GM18519 (cell line): Measurements from ENCODE around the gene ATP2B2.

Experiments used
- ATAC-seq: cut with Tn5 transposase; IDR thresholded peaks from one replicate; pipeline ENCODE4 v1.9.1; 2021; ENCODE audit warnings: mild to moderate bottlenecking, moderate library complexity; ENCODE audit not compliant: unreplicated experiment, low FRiP score

ATP2B2 gene

DNA sequence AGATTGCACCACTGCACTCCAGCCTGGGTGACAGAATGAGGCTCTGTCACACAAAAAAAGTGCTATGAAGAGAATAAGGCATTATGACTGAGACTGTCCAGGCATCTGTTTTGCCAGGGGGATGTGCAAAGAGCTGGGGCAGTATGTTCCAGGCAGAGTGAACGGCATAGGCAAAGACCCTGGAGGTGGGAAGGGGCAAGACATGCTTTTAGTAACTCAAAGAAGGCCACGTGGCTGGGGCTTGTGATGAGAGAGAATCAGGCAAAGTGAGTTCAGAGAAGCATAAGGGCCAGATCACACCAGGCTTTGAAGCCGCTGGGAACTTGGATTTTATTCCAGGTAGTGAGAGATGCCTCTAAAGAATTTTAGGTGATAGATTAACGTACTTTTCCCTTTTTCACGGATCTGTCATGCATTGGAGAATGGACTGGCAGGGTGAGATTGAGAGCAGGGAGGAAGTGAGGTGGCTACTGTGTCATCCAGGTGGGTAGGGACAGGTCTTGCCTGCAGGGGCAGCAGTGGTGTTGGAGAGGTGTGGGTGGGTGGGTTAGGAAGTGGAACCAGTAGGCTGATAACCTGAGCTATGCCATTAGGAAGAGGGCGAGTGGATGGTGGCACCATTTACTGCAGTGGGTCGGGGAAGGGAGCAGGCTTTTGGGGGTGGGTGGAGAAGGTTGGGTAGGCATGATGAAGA is 31.7 kb downstream of the ATP2B2 start:
- ATAC-seq = no peak

DNA sequence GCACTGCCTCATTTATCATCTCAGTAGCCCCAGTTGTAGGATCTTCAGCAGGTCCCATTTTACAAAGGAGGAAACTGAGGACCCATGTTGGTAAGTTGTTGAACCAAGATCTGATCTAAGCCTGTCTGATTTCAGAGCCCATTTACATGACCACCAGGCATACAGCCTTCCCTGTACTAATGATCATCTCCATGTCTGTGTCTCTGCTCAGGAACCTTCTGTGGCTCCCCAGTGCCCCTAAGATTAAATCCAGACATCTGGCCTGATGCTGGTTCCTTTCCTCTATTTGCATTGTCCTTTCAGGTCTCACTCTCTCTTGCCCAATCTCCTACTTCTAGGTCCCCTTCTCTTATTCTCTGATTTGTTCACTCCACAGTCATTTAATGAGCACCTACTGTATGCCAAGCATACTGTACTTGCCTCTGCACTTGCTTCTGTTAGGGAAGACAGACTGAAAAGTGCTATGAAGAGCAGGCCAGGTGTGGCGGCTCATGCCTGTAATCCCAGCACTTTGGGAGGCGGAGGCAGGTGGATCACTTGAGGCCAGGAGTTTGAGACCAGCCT is 32.4 kb downstream of the ATP2B2 start:
- no peak for ATAC-seq

DNA sequence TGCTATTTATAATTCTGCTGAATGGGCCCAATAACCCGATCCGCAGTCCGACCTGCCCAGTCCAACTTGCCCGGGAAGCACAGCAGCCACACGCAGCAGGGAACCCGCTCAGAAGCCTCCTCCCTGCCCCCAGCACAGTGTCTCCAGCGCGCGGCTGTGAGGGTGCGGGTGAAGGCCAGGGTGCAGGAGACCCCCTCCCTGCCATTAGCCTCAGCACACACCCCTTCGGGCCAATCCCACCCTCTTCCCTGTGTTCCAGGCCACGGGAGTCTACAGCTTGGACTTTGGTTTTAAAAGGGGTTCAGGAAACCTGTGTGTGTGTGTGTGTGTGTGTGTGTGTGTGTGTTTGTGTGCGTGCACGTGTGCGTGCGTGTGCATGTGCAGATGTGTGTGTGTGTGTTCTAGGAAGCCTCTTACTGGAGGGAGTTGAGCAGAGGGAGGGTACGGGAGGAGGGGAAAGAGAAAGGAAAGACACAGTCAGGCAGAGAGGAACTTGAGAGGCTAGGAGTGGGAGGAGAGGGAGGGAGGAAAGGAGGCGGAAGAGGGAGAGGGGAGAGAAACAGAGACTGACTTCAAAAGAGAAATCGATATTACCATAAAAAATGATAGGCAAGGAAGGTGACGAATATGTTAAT is 34.2 kb downstream of the ATP2B2 start:
- no peak for ATAC-seq

DNA sequence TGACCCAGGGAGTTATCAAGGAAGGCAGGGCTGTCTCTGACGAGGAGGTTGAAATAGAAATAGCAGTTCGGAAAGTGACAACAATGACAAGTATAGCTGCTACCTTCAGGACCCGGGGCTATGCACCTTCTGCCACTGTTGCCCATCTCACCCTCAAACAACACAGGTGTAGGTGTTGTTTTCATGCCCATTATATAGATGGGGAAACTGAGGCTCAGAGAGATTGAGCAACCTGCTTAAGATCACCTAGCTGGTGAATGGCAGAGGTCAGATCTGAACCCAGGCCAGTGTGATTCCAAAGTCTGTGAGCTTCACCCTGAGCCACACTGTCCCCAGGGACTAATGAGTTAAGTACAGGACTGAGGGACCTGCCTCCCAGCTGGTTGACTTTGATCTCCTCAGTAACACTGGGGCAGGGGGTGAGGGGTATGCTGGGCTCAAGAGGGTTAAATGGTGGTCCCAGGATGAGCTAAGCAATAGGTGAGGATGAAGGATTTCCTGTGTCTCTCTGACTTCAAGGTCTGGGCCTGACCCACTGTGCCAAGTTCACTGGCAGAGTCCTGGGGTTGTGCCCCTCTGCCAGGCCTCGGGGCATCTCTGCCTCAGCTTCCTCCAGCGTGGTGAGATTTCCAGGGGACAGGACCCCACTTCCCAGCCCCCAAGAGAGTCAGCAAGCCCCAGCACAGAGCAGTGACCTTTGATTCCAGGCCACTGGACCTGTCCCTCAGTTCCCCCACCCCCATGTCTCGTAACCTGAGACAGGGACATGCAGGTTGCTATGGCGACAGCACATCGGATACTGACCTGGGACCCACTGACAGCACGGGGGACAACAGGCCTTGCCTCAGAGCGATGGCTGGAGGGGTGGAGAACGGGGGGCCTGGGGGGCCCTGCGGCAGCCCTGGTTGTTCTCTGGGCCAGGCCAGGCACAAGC is 35.0 kb downstream of the ATP2B2 start:
- no peak for ATAC-seq

DNA sequence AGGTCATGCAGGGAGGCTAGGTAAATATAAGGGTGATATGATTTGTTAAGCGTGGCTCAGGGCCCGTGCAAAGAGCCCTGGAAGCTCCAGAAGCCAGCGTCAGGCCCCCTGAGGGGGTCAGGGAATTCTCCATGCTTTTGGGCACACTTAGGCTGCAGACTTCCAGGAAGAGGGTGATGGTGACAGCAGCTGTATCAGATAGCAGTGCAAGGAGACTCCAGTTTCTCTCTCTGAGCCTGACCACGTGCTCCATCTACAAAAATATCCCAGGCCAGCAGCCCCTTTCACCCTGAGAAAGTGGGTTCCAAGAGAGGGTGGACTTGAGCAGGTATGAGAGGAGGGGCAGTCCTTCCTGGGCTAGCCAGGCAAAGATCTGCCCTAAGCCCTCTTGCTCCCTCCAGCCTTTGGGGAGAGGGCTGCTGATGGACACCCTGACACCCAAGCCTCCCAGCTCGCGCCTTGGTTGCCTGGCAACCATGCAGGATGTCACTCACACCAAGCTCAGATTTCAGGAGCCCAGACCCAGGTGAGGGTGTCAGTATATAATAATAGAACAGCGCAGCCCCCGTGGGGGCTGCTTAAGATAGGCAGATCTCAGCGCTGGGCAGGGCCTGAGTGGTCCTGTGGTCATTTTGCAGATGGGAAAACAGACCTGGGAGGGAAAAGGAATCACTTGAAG is 35.8 kb downstream of the ATP2B2 start:
- ATAC-seq = no peak

DNA sequence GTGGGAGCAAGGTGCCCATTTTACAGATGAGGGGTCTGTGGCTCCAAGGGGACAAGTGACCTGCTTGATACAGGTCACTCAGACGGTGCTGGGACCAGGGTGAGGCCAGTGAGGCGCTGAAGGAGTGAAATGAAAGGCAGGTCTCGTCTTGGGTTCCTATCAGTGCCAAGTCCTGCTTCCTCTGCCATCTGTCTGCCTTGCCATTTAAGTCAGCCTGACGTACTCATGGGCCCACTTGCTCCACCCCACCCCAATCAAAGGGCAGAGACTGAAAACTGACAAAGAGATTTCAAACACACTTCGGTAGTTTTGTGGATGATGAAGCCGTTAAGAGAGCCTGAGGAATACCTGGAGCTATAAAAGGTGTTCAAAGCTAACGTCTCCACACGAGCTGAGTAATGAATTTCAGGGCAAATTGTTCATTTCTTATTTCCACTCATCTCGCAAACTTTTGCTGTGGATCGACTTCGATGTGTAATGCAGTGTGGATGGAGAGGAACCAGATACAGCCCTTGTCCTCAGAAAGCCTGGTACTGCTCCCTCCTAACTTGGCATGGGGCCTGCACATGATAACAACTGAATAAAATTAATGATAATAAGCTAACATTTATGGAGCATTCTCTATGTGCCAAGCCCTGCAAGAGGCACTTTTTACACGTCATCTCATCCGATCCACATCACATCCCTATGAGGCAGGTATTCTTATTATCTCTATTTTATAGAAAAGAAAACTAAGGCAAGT is 36.6 kb downstream of the ATP2B2 start:
- ATAC-seq = no peak

DNA sequence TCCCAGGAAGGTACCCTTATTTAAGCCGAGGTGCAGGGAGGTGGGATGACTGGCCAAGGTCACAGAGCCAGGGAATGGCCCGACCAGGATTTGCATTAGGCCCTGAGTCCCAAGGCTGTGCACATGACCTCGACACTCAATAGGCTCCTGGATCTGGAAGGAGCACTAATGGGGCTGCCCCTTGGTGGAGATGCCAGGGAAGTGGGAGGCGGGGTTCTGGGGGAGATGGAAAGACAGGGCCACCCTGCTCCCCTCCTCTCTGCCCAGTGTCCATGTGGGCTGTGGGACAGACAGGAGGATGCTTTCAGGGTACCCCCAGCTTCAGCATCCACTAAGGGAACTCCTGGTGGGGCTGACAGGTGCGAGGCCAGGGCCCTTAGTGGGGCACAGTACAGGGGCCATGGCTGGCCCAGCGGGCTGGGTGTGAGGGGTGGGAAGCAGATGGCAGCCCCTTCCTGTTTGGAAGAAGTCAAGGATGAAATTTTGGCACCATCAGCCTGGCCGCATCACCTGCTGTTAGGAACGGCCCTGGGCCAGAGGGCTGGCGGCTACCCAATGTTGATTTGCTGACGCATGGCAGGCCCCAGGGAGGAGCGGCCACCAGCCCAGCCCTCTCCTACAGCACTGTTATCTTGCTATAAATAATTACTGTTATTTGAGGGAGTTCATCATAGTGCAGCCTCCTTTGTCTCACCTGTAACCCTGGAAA is 37.3 kb downstream of the ATP2B2 start:
- ATAC-seq = no peak

DNA sequence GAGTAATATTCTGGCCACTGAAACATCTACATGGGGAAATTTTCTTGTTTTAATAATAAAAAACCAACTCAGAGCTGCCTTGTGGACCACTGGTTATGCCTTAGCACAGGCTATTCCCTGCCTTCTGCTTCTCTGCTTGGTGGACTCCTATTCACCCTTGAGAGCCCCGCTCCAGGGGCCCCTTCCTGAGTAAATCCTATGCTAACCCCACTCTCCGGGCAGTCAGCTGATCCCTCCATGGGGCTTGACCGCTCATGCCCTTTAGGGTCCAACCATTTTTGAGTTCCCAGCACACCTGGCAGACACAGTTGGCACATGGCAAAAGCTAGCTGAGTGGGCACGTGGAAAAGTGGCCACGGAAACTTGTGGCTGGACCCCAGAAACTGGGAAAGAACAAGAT is 38.2 kb downstream of the ATP2B2 start:
- ATAC-seq = no peak

DNA sequence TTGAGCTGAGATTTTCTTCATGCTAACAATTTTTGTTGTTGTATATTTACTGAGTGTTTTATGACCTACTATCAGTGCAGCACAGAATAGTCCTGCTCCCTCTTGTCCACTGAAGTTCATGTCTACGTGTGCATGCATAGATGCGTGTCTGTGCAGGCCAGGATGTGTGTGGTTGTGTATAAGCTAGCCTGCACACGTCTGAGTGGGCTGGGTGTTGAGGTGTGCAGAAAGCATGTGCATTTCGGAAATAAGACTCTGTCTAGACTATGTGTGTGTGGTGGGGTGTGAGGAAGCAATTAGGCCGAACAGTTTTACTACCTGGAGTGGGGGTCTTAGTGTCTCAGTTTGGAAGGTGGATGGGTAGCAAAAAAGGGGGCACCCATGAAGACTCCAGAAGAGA is 39.2 kb downstream of the ATP2B2 start:
- ATAC-seq = no peak

DNA sequence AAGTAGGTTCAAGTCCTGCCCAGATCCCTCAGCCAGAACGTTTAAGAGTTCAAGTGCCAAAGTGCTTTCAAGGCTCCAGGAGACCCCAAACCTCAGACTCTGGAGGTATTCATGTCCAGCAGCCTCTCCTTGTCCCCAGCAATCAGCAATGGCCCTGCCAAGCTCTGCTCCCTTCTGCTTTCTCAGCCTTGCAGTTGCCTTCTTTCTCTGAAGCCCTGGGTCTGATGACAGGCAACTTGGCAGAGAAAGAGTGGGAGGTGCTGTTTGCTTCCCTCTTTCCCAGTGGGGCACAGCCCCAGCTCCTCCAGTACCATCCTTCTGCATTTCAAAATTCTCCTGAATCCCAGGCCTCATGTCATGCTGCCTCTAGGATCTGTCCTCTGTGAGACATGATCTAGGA is 40.2 kb downstream of the ATP2B2 start:
- no peak for ATAC-seq

DNA sequence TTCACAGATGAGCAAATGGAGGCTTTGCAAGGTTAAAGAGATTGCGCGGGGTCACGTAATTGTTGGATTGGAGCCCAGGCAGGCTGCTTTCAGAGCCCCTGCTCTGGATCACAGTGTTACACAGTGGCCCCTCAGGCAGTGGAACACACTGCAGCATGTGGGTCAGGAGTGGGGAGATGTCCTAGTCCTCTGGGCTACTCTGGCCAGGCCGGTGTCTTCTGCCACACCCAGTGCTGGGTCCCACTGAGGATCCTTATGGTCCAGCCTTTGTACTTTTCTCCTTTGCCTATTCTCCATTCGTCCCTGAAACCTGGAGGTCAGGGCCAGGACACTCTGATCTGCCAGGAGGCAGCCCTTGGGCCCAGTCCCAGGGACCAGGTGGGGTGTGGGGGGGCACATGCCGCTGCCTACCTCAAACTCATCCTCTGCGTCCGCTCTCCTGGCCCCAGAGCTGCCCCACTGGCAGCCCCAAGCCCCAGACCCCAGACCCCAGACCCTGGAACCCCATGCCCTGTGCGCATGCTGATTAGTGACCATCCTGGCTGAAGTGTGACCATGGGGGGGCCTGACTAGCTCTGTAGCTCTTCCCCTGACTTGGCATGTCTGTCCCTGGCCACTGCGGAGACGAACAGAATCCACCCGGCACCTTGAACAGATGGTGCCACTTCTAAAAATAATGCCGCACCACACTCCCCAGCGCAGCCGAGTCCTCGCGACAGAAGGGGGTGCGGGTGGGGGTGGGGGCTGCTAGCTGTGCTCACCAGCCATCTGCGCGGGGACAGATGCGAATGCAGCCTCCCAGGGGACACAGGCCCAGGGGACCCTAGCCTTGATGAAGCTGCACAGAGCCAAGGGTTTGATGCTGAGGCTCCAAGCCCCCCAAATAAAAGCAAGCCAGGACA is 41.6 kb downstream of the ATP2B2 start:
- ATAC-seq = no peak

DNA sequence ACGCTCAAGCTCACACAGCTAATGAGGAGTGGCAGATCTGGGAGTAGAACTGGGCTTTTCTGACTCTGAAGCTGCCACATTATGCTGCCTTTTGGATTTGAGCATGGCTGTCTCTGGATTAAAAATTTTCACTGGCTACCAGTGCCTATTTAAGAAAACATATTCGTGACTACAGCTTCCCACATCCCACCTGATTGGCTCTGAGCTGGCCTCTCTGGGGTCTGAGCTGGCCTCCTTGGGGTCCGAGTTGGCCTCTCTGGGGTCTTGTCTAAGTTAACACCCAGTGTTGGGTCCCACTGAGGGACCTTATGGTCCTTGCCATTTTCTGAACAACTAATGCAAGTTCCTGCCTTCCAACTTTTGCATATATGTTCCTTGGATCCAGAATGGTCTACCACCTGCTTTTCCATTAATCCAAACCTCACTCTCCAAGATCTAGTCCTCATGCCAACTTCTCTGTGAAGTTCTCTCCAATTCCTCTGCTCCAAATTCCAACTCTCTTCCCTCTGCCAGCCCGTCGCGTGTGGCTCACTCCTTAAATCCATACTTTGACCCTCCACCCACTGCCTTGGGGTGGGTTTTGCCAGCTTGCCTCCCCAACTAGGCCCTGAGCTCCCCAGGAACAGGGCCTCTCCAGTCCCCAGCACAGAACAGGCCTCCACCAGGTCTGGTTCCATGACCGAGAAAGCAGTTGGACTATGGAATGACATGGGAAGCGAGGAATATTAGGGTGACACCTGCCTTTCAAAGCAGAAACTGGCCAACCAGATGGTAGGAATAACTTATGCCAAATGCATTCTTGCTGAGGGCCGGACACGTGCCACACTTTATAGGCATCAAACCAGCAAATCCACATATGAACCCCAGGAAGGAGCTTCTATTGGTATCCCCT is 42.5 kb downstream of the ATP2B2 start:
- ATAC-seq = no peak

DNA sequence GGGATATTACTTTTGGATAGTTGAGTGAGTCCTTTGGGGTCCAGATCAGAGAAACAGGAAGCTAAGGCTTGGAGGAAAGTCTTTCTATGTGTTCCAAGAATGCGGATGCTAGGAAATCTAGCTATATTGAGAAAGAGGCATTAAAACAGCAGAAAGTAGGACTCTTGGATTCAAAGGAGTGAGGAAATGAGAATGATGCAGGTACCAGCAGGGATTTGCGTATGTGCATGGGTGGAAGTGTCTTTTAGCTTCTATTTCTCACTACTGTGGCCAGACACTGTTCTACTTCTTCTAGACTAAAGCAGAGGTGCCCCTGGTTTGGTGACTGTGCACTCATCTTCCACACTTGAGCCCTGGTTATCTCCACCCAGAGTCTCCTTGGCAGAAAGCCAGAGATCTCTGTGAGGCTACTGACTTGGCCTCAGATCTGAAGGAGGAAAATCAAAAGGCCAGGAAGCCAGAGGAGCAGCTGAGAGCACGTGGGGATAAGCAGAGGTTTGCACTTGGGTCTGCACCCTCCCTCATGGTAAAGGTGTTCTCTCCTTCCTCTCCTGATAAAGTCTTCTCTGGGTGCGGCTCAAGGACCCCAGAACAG is 44.3 kb downstream of the ATP2B2 start:
- no peak for ATAC-seq

DNA sequence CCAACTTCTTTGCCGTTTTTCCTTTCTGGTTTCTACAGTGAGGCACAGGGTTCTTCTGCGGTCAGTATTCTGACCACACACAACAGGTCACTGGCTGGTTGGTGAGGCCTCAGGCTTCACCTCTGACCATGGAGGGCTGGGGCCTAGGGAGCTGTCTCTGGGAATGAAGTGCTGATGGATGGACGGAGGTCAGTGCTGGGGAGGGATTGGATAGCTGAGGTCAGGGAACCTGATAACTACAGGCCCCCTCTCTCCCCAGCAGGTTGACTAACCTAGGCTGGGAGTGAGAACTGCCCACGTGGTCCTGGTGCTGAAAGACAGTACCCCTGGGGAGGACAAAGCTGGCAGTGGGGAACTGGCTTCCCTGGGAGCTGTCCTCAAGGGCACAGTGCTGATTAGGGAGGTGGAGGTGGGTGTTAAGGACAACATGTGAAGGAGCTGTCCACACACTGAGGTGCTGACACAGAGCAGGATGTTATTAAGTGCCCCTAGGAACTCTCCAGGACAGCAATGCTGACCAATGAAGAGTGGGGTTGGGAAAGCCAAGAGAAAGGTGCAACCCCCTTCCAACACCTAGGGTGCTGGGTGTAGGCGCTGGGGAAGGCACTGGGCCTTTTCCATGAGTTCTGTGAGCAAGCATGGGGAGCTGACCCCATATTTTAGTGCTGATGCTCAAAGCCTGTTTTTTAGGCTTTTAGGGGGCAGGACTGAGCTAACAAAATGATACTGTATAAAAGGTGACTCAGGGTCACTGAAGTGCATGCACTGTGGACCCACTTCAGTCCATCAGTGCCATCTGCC is 45.2 kb downstream of the ATP2B2 start:
- no peak for ATAC-seq

DNA sequence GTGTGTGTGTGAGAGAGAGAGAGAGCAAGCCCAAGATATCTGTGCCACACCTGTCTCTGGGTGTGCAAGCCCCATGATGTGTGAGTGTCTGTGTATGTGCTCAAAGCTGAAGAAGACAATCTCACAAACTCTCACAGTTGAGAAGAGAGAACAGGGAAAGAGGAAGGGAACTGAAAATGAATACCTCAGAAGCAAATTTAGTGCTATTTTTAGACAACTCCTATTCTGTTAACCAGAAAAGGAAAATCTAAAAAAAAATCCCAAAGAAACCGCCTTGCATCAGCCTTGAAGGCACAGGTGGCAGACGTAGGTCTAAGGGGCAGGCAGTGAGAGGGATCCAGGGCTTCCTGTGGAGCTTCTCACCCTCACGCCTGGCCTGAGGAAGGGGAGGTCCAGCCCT is 47.8 kb downstream of the ATP2B2 start:
- ATAC-seq = no peak

DNA sequence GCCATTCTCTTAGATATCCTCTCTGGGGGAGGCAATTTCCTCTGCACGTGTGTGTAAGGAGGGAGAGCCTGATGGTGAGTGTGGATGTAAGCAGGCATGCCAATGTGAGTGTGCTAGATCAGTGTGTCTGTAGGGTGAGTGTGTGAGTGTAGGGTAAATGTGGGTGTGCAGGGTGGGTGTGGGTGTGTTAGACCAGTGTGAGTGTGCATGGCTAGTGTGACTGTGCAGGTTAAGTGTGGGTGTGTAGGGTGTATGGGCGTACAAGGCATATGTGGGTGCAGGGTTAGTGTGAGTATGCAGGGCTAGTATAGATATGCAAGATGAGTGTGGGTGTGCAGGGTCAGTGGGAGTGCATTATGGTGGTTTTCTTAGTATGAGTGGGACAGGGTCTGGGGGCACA is 48.4 kb downstream of the ATP2B2 start:
- ATAC-seq = no peak
